K562 (cell line): ENCODE data around the gene NDUFAF2. TPM values are rescaled to one million over a fixed set of nuclear protein-coding genes. Genes with fewer than 3 reads are reported as not detected.

ENCODE experiments used
- ATAC-seq: fragments of 200-7000 bp; cut with Tn5 transposase; 3 replicates; pipeline ENCODE4 v1.9.1; 2020; ENCODE audit warnings: moderate library complexity
- BruUV-seq: library from RNA; stranded (reverse); fragments of 400-500 nt; replicated peaks from 2 replicates; lab custom pipeline; 2021; lab: Mats Ljungman, UMichigan
- CTCF ChIA-PET: fragments of 300-600 bp; formaldehyde crosslinking; extraction: SDS; loops from one replicate; lab custom pipeline; 2021; ENCODE audit warnings: low intra/inter-chr PET ratio; lab: Yijun Ruan, JAX
- POLR2A ChIA-PET: fragments of 300-600, 350-650 bp; sonication (Branson Sonifier 250); formaldehyde crosslinking; extraction: SDS; loops from one replicate; lab custom pipeline; 2021; ENCODE audit warnings: antibody characterized with exemption, inconsistent platforms; lab: Yijun Ruan, JAX
- DNase-seq, 4 experiments: peaks; one replicate each; pipeline versions ENCODE4 v3.0.0 to v3.0.0-alpha.2; 2011 to 2018; ENCODE audit warnings: low spot score in 3 of 4, mixed read lengths in 3 of 4; ENCODE audit errors: extremely low read depth in 1 of 4
- FAIRE-seq: peaks from 2 replicates; lab custom pipeline; 2011; peaks lifted over from hg19 to GRCh38; lab: Jason Lieb, UNC
- H2AFZ ChIP-seq: 2 replicates; pipeline ENCODE4 v1.6.0; 2011; ENCODE audit warnings: low read depth, low read length, control low read depth, inconsistent platforms
- H3K27ac ChIP-seq: fragments of 200-600 bp; 3 replicates; pipeline ENCODE4 v1.8.0; 2011; ENCODE audit warnings: low read depth, mild to moderate bottlenecking, control low read depth, inconsistent platforms, low read length, moderate library complexity, mixed read lengths; ENCODE audit errors: extremely low read depth
- H3K27me3 ChIP-seq, 2 experiments: fragments of 300-600 bp in 1 of 2; 2 replicates in 1 of 2; 3 replicates in 1 of 2; pipeline versions ENCODE4 v1.6.0 to v1.8.0; 2011; ENCODE audit warnings: inconsistent platforms in 2 of 2, low read length in 2 of 2, mild to moderate bottlenecking in 1 of 2, mixed read lengths in 1 of 2, moderate library complexity in 1 of 2; ENCODE audit not compliant: control insufficient read depth in 2 of 2, insufficient read depth in 2 of 2
- H3K36me3 ChIP-seq: fragments of 300-600 bp; 3 replicates; pipeline ENCODE4 v1.8.0; 2011; ENCODE audit warnings: mild to moderate bottlenecking, low read length, inconsistent platforms; ENCODE audit not compliant: control insufficient read depth, insufficient read depth
- H3K4me1 ChIP-seq, 2 experiments: fragments of 200-600 bp in 1 of 2; replicated peaks in 1 of 2; 2 replicates in 1 of 2; 3 replicates in 1 of 2; pipeline versions ENCODE4 v1.5.1 to v1.8.0; 2011; ENCODE audit warnings: inconsistent platforms in 2 of 2, low read length in 2 of 2, mild to moderate bottlenecking in 1 of 2, mixed read lengths in 1 of 2, moderate library complexity in 1 of 2; ENCODE audit not compliant: control insufficient read depth in 2 of 2, insufficient read depth in 2 of 2
- H3K4me2 ChIP-seq: 2 replicates; pipeline ENCODE4 v1.6.1; 2011; ENCODE audit warnings: low read length, control low read depth, inconsistent platforms, mixed read lengths; ENCODE audit not compliant: insufficient read depth
- H3K4me3 ChIP-seq: fragments of 200-600 bp; sonication (generic), shearing (Covaris generic); 2 replicates; pipeline ENCODE4 v1.5.1; 2016; ENCODE audit warnings: control low read depth, inconsistent platforms
- H3K79me2 ChIP-seq: fragments of 200-600 bp; 3 replicates; pipeline ENCODE4 v1.8.0; 2011; ENCODE audit warnings: low read length, inconsistent platforms; ENCODE audit not compliant: control insufficient read depth, insufficient read depth
- H3K9ac ChIP-seq, 2 experiments: 2 replicates each; pipeline versions ENCODE4 v1.6.0 to v1.6.1; 2011; ENCODE audit warnings: low read depth in 2 of 2, low read length in 2 of 2, control low read depth in 1 of 2, inconsistent platforms in 1 of 2, mild to moderate bottlenecking in 1 of 2, mixed read lengths in 1 of 2; ENCODE audit not compliant: insufficient read depth in 1 of 2
- H3K9me1 ChIP-seq: one replicate; pipeline ENCODE4 v1.6.0; 2011; ENCODE audit warnings: inconsistent platforms, mild to moderate bottlenecking, low read length, moderate library complexity; ENCODE audit not compliant: control insufficient read depth, insufficient read depth
- H3K9me3 ChIP-seq: replicated peaks from 2 replicates; pipeline ENCODE4 v1.5.1; 2011; ENCODE audit warnings: low read depth, low read length, inconsistent platforms; ENCODE audit not compliant: control insufficient read depth, insufficient read depth
- H4K20me1 ChIP-seq: replicated peaks from 2 replicates; pipeline ENCODE4 v1.6.1; 2011; ENCODE audit warnings: low read length, inconsistent platforms, mixed read lengths; ENCODE audit not compliant: control insufficient read depth, insufficient read depth
- ARID1B ChIP-seq: fragments of 450-650 bp; IDR thresholded peaks from 2 replicates; pipeline ENCODE4 v1.6.1; 2016; ENCODE audit warnings: antibody characterized with exemption, mild to moderate bottlenecking, inconsistent platforms
- EP300 ChIP-seq: IDR thresholded peaks from 2 replicates; pipeline ENCODE4 v1.6.1; 2012; ENCODE audit warnings: low read length, improper control_type of control experiment
- FOXA1 ChIP-seq: fragments of 450-650 bp; IDR thresholded peaks from 2 replicates; pipeline ENCODE4 v1.6.1; 2016; ENCODE audit warnings: mild to moderate bottlenecking, borderline replicate concordance
- HMG20B ChIP-seq: fragments of 250-450 bp; sonication (Bioruptor Pico); IDR thresholded peaks from 2 replicates; pipeline ENCODE4 v1.5.0; 2021; ENCODE audit warnings: mild to moderate bottlenecking
- MAZ ChIP-seq, 2 experiments: fragments of 450-650 bp in 1 of 2; sonication (generic) in 1 of 2; formaldehyde crosslinking; IDR thresholded peaks in 1 of 2; conservative IDR thresholded peaks in 1 of 2; 2 replicates each; pipeline versions ENCODE4 v1.4.0 to v1.5.0; 2020; ENCODE audit warnings: mild to moderate bottlenecking in 1 of 2, missing genetic modification reagents in 1 of 2
- NELFE ChIP-seq: IDR thresholded peaks from 2 replicates; pipeline ENCODE4 v1.6.1; 2011; ENCODE audit warnings: mild to moderate bottlenecking; ENCODE audit not compliant: insufficient read depth, insufficient read length
- NR2F6 ChIP-seq: fragments of 450-650 bp; formaldehyde crosslinking; IDR thresholded peaks from 2 replicates; pipeline ENCODE4 v1.4.0; 2020; ENCODE audit warnings: mild to moderate bottlenecking
- TAF9B ChIP-seq: fragments of 450-650 bp; IDR thresholded peaks from 2 replicates; pipeline ENCODE4 v1.6.1; 2018; ENCODE audit warnings: mild to moderate bottlenecking; ENCODE audit not compliant: partially characterized antibody
- ZNF133 ChIP-seq: fragments of 250-450 bp; sonication (Bioruptor Pico); IDR thresholded peaks from 2 replicates; pipeline ENCODE4 v1.4.0; 2020; ENCODE audit warnings: mild to moderate bottlenecking
- WGBS: fragments of 100-300 bp; shearing (Covaris generic); methylation state at CpG from one replicate; pipeline ENCODE4 v1.1.6; 2016; ENCODE audit warnings: low coverage, mixed read lengths; ENCODE audit not compliant: insufficient coverage; ENCODE audit errors: missing lambda C conversion rate; 5-methylcytosine and 5-hydroxymethylcytosine counted together
- in situ Hi-C: fragments of 300-500 bp; cut with MboI; formaldehyde crosslinking; loops from 4 replicates; pipeline ENCODE4 v1.15.0; 2018; ENCODE audit warnings: inconsistent platforms, mixed read lengths
- intact Hi-C: fragments of 100-400 bp; cut with micrococcal nuclease; formaldehyde crosslinking; loops from 2 replicates; pipeline ENCODE4 v1.14.2; 2022
- polyA plus RNA-seq, 8 experiments: library from polyadenylated mRNA; depleted of rRNA in 4 of 8; stranded (reverse) in 5 of 8; unstranded in 3 of 8; fragments of >200 nt; fragmentation: Nextera tagmentation in 2 of 8; fragmentation: Illumina TruSeq in 1 of 8; extraction: Ambion mirVana in 2 of 8; extraction: Trizol in 1 of 8; gene quantifications; 2 replicates each; pipeline versions ENCODE4 v1.2.1 to v1.2.3, GENCODE V29; 2011 to 2014; ENCODE audit warnings: inconsistent platforms in 1 of 8, missing spikeins in 1 of 8
- total RNA-seq, 7 experiments: library from RNA; depleted of rRNA in 6 of 7; stranded (reverse); fragments of >200 nt in 6 of 7; fragmentation: Illumina TruSeq in 2 of 7; extraction: Trizol in 2 of 7; gene quantifications; 2 replicates each; pipeline versions ENCODE4 v1.2.1 to v1.2.3, GENCODE V29; 2011 to 2021; ENCODE audit warnings: low replicate concordance in 1 of 7
- TF ChIP-seq, protein P1 (sequence below): fragments of 250-450 bp; sonication (Bioruptor Pico); IDR thresholded peaks from 2 replicates; pipeline ENCODE4 v1.5.0; 2020; ENCODE audit warnings: mild to moderate bottlenecking, borderline replicate concordance
- TF ChIP-seq, protein P2 (sequence below): fragments of 250-450 bp; sonication (Bioruptor Pico); IDR thresholded peaks from 2 replicates; pipeline ENCODE4 v1.5.0; 2022; ENCODE audit warnings: mild to moderate bottlenecking

Gene NDUFAF2
- total and polyA plus RNA-seq, 9 of the 15 experiments (the other 6 are each of a cell fraction or from before 2014, with no cell fraction given): 56.0 to 155 (median 95.9) TPM

DNA sequence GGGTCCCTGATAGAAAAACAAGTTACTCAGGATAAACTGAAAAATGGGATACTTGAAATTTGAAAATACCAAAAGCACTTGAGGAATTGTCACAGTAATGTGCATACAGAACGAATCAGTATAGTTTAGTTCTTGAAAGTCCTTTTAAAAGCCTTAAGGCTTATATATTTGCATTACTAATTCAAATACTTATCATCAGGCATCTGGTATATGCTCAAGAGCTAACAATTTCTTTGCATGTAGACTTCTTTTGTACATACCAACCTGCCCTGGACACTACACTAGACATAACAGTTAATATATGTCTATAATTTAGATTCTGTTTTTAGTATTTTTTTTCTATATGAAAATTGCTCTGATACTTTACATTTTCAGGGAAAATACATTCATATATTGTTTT lies 174.1 kb downstream of the NDUFAF2 start:
- TF ChIP-seq NR2F6 (CRISPR knock-in tag) (no peak), FOXA1 (no peak), EP300 (no peak), MAZ (CRISPR knock-in tag; conservative IDR thresholded peaks at IDR 0.05 in 1 of 2, IDR thresholded peaks at IDR 0.05 in 1 of 2) (no peak), NELFE (no peak), TAF9B (no peak), ARID1B (no peak), ZNF133 (CRISPR knock-in tag) (no peak), HMG20B (CRISPR knock-in tag) (no peak)
- TF ChIP-seq, protein P1, sequence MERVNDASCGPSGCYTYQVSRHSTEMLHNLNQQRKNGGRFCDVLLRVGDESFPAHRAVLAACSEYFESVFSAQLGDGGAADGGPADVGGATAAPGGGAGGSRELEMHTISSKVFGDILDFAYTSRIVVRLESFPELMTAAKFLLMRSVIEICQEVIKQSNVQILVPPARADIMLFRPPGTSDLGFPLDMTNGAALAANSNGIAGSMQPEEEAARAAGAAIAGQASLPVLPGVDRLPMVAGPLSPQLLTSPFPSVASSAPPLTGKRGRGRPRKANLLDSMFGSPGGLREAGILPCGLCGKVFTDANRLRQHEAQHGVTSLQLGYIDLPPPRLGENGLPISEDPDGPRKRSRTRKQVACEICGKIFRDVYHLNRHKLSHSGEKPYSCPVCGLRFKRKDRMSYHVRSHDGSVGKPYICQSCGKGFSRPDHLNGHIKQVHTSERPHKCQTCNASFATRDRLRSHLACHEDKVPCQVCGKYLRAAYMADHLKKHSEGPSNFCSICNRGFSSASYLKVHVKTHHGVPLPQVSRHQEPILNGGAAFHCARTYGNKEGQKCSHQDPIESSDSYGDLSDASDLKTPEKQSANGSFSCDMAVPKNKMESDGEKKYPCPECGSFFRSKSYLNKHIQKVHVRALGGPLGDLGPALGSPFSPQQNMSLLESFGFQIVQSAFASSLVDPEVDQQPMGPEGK (CRISPR knock-in tag): no peak
- TF ChIP-seq, protein P2, sequence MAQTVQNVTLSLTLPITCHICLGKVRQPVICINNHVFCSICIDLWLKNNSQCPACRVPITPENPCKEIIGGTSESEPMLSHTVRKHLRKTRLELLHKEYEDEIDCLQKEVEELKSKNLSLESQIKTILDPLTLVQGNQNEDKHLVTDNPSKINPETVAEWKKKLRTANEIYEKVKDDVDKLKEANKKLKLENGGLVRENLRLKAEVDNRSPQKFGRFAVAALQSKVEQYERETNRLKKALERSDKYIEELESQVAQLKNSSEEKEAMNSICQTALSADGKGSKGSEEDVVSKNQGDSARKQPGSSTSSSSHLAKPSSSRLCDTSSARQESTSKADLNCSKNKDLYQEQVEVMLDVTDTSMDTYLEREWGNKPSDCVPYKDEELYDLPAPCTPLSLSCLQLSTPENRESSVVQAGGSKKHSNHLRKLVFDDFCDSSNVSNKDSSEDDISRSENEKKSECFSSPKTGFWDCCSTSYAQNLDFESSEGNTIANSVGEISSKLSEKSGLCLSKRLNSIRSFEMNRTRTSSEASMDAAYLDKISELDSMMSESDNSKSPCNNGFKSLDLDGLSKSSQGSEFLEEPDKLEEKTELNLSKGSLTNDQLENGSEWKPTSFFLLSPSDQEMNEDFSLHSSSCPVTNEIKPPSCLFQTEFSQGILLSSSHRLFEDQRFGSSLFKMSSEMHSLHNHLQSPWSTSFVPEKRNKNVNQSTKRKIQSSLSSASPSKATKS: no peak
- in situ Hi-C loops (no loop called here), intact Hi-C loops (no loop called here)
- H3K9me1 ChIP-seq: no peaks in the 10 kb centered on the region
- H2AFZ ChIP-seq: no peak overlapping the region
- 10% methylated on average over 1 of the region's 1 CpG for WGBS
- H3K9me3 ChIP-seq: no peaks in the 10 kb centered on the region
- POLR2A ChIA-PET: no interaction called here
- no peak for ATAC-seq
- DNase-seq: no peak
- H3K9ac ChIP-seq: no peak overlapping the region
- no TSS peak for BruUV-seq
- no peak for FAIRE-seq
- no peaks in the 10 kb centered on the region for H4K20me1 ChIP-seq
- H3K27ac ChIP-seq: no peak overlapping the region
- no peak overlapping the region for H3K4me2 ChIP-seq
- H3K79me2 ChIP-seq: no peaks in the 10 kb centered on the region
- CTCF ChIA-PET: no interaction called here
- H3K36me3 ChIP-seq: no peaks in the 10 kb centered on the region
- no peaks in the 10 kb centered on the region for H3K4me1 ChIP-seq
- no peak overlapping the region for H3K4me3 ChIP-seq
- no peaks in the 10 kb centered on the region for H3K27me3 ChIP-seq
